ENCODE measurements around the gene PIP5K1B. TPM values are rescaled to one million over a fixed set of nuclear protein-coding genes. Genes with fewer than 3 reads are reported as not detected.

PIP5K1B gene
- total and polyA plus RNA-seq, 2 experiments from 2014 or later, result 3.2 to 5.0 TPM

DNA sequence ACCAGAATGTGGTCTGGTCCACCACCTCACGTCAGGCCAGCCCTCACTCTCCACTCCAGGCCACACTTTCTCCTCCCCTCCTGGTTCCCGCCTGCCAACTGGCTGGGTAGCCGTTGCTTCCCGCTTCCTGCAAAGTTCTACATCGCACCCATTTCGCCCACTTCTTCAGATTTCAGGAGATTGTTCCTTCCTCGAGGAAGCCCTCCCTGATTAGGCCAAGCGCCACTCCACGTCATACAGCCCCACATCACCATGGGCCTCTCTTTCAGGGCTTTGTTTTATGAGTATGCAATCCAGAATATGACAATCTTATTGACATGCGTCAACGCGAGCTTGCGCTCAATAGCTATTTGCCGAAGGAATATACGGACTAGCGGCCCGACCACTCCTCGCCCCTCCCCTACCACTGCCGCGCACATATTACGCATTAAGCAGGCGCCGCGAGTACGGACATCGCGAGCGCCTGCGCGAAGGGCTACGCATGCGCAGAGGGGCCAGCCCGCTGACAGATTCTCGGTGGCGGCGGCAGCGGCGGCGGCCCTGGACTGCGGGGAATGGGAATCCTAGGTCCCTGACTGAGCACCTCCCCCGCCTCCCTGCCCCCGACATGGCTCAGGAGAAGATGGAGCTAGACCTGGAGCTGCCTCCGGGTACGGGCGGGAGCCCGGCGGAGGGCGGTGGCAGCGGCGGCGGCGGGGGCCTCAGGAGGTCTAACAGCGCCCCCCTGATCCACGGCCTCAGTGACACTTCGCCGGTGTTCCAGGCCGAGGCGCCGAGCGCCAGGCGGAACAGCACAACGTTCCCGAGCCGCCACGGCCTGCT lies 74.7 kb downstream of the PIP5K1B start:
- H3K27ac ChIP-seq, result peak overlapping the region; percentile 91
- DNase-seq (ENCODE audit: low read depth in 1 of 2, low spot score in 1 of 2), result peak; percentile 95 to 97
- peaks cover 30% of the 10 kb centered on the region for H3K4me1 ChIP-seq (ENCODE audit: low read depth)
- no peaks in the 10 kb centered on the region for H3K27me3 ChIP-seq
- H3K4me3 ChIP-seq, result peak overlapping the region; percentile 88
- no peaks in the 10 kb centered on the region for H3K9me3 ChIP-seq (ENCODE audit: low read depth)
- TF ChIP-seq, protein P1, sequence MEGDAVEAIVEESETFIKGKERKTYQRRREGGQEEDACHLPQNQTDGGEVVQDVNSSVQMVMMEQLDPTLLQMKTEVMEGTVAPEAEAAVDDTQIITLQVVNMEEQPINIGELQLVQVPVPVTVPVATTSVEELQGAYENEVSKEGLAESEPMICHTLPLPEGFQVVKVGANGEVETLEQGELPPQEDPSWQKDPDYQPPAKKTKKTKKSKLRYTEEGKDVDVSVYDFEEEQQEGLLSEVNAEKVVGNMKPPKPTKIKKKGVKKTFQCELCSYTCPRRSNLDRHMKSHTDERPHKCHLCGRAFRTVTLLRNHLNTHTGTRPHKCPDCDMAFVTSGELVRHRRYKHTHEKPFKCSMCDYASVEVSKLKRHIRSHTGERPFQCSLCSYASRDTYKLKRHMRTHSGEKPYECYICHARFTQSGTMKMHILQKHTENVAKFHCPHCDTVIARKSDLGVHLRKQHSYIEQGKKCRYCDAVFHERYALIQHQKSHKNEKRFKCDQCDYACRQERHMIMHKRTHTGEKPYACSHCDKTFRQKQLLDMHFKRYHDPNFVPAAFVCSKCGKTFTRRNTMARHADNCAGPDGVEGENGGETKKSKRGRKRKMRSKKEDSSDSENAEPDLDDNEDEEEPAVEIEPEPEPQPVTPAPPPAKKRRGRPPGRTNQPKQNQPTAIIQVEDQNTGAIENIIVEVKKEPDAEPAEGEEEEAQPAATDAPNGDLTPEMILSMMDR (IDR thresholded peaks at IDR 0.05; ENCODE audit: low read depth, low read length), result peak; percentile 32
- no peaks in the 10 kb centered on the region for H3K36me3 ChIP-seq

- peaks cover 30% of the 10 kb centered on the region for H3K4me1 ChIP-seq (ENCODE audit: low read depth)
- no peaks in the 10 kb centered on the region for H3K36me3 ChIP-seq
- H3K4me3 ChIP-seq, result peak overlapping the region; percentile 88
- peak overlapping the region; percentile 91 for H3K27ac ChIP-seq
- no peaks in the 10 kb centered on the region for H3K27me3 ChIP-seq
- DNase-seq (ENCODE audit: low read depth in 1 of 2, low spot score in 1 of 2), result no peak
- no peaks in the 10 kb centered on the region for H3K9me3 ChIP-seq (ENCODE audit: low read depth)
- TF ChIP-seq, protein P1 (IDR thresholded peaks at IDR 0.05; ENCODE audit: low read depth, low read length), result no peak
Measured at GRCh38 chr9:68780380-68780712, 75.3 kb downstream of the PIP5K1B start.

DNA sequence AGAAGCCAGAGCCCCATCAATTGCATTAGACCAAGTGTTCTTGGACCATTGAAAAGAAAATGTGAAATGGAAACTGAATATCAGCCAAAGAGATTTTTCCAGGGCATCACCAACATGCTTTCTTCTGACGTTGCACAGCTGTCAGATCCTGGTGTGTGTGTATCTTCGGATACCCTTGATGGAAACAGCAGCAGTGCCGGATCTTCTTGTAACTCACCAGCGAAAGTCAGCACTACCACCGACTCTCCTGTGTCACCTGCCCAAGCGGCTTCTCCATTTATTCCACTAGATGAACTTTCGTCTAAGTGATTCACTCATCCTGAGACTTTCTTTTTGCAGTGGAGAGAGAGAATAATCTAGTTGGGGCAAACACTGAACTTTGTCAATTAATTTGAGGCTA lies 75.7 kb downstream of the PIP5K1B start:
- TF ChIP-seq, protein P1 (IDR thresholded peaks at IDR 0.05; ENCODE audit: low read depth, low read length), result no peak
- Histone ChIP-seq H3K9me3 (ENCODE audit: low read depth) (no peaks in the 10 kb centered on the region), H3K36me3 (no peaks in the 10 kb centered on the region), H3K27ac (peak overlapping the region; percentile 91), H3K27me3 (no peaks in the 10 kb centered on the region), H3K4me1 (ENCODE audit: low read depth) (peaks cover 30% of the 10 kb centered on the region), H3K4me3 (peak overlapping the region; percentile 88)
- DNase-seq (ENCODE audit: low read depth in 1 of 2, low spot score in 1 of 2), result no peak

DNA sequence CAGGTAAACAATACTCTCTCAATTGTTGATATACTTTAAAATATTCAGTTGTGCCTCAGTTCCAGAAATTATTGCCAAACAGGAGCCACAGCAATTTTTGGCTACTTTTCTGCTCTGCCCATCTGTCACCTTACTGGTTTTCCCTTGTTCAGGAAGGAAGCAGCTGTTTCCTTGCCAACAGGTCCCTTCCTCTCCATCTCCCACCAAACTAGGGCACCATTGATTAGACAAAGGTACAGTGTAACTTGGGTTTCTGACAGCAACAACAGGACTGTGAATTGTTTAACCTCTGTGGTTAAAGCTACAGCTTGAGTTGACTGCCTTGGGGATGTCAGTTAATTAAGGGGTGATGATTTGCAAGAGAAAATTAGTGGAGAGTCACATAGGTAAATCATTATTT lies 76.9 kb downstream of the PIP5K1B start:
- Histone ChIP-seq H3K36me3 (no peaks in the 10 kb centered on the region), H3K4me3 (no peak overlapping the region), H3K27me3 (no peaks in the 10 kb centered on the region), H3K9me3 (ENCODE audit: low read depth) (no peaks in the 10 kb centered on the region), H3K27ac (no peak overlapping the region), H3K4me1 (ENCODE audit: low read depth) (peaks cover 30% of the 10 kb centered on the region)
- DNase-seq (ENCODE audit: low read depth in 1 of 2, low spot score in 1 of 2), result no peak
- TF ChIP-seq, protein P1 (IDR thresholded peaks at IDR 0.05; ENCODE audit: low read depth, low read length), result no peak

DNA sequence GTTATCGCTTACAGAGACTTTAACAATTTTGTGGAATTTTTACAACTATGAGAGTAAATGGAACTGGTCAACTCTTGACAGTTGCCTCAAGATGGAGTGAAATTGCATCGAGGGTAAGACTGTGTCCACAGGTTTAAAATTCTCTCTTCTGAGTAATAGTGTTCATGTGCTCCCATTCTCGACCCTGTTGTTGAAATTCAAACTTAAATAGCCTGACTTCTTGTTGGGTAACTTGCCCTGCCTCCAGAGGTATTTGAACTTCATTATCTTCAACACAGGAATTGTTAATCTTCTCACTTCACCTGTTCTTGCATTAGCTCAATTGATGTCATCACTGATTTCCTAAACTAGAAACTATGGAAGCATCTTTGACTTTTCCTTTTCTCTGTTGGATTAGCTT lies 77.5 kb downstream of the PIP5K1B start:
- H3K27ac ChIP-seq, result no peak overlapping the region
- TF ChIP-seq, protein P1 (IDR thresholded peaks at IDR 0.05; ENCODE audit: low read depth, low read length), result no peak
- no peak for DNase-seq (ENCODE audit: low read depth in 1 of 2, low spot score in 1 of 2)
- H3K9me3 ChIP-seq (ENCODE audit: low read depth), result no peaks in the 10 kb centered on the region
- H3K4me3 ChIP-seq, result no peak overlapping the region
- H3K4me1 ChIP-seq (ENCODE audit: low read depth), result peaks cover 30% of the 10 kb centered on the region
- no peaks in the 10 kb centered on the region for H3K36me3 ChIP-seq
- H3K27me3 ChIP-seq, result no peaks in the 10 kb centered on the region

Data from cardiac muscle cell (in vitro differentiated cells and primary cell).